Measurements from ENCODE around the gene TDRD9.

The TDRD9 gene

GRCh38 chr14:103884854-103885253 is 43.4 kb upstream of the TDRD9 start:
- TF ChIP-seq FOXP2 (optimal IDR thresholded peaks at IDR 0.05; ENCODE audit: borderline replicate concordance, extremely low read depth, extremely low read length, insufficient read depth), result no peak
- TF ChIP-seq REST (IDR thresholded peaks at IDR 0.05; ENCODE audit: insufficient read depth in 1 of 2, low read depth in 2 of 2, low read length in 2 of 2), result no peak
- no peak for TF ChIP-seq TAF1 (IDR thresholded peaks at IDR 0.05; ENCODE audit: borderline replicate concordance, insufficient read depth, low read length)
- TF ChIP-seq POLR2AphosphoS5 (IDR thresholded peaks at IDR 0.05; ENCODE audit: low read depth, low read length), result no peak
- TF ChIP-seq SIN3A (IDR thresholded peaks at IDR 0.05; ENCODE audit: borderline replicate concordance, insufficient read depth, low read length), result no peak

- TF ChIP-seq SIN3A (IDR thresholded peaks at IDR 0.05; ENCODE audit: borderline replicate concordance, insufficient read depth, low read length) (no peak), TAF1 (IDR thresholded peaks at IDR 0.05; ENCODE audit: borderline replicate concordance, insufficient read depth, low read length) (no peak), REST (IDR thresholded peaks at IDR 0.05; ENCODE audit: insufficient read depth in 1 of 2, low read depth in 2 of 2, low read length in 2 of 2) (no peak), POLR2AphosphoS5 (IDR thresholded peaks at IDR 0.05; ENCODE audit: low read depth, low read length) (no peak), FOXP2 (optimal IDR thresholded peaks at IDR 0.05; ENCODE audit: borderline replicate concordance, extremely low read depth, extremely low read length, insufficient read depth) (no peak)
Observed at GRCh38 chr14:103885509-103885932, 42.7 kb upstream of the TDRD9 start.

- TF ChIP-seq POLR2AphosphoS5 (IDR thresholded peaks at IDR 0.05; ENCODE audit: low read depth, low read length), result no peak
- no peak for TF ChIP-seq TAF1 (IDR thresholded peaks at IDR 0.05; ENCODE audit: borderline replicate concordance, insufficient read depth, low read length)
- TF ChIP-seq FOXP2 (optimal IDR thresholded peaks at IDR 0.05; ENCODE audit: borderline replicate concordance, extremely low read depth, extremely low read length, insufficient read depth), result no peak
- TF ChIP-seq SIN3A (IDR thresholded peaks at IDR 0.05; ENCODE audit: borderline replicate concordance, insufficient read depth, low read length), result no peak
- no peak for TF ChIP-seq REST (IDR thresholded peaks at IDR 0.05; ENCODE audit: insufficient read depth in 1 of 2, low read depth in 2 of 2, low read length in 2 of 2)
Observed at GRCh38 chr14:103886304-103887169, 41.7 kb upstream of the TDRD9 start.

- no peak for TF ChIP-seq REST (IDR thresholded peaks at IDR 0.05; ENCODE audit: insufficient read depth in 1 of 2, low read depth in 2 of 2, low read length in 2 of 2)
- TF ChIP-seq FOXP2 (optimal IDR thresholded peaks at IDR 0.05; ENCODE audit: borderline replicate concordance, extremely low read depth, extremely low read length, insufficient read depth), result no peak
- no peak for TF ChIP-seq POLR2AphosphoS5 (IDR thresholded peaks at IDR 0.05; ENCODE audit: low read depth, low read length)
- TF ChIP-seq SIN3A (IDR thresholded peaks at IDR 0.05; ENCODE audit: borderline replicate concordance, insufficient read depth, low read length), result no peak
- TF ChIP-seq TAF1 (IDR thresholded peaks at IDR 0.05; ENCODE audit: borderline replicate concordance, insufficient read depth, low read length), result no peak
Observed at GRCh38 chr14:103887170-103887501, 41.1 kb upstream of the TDRD9 start.
